Natural killer cell (primary cell): Measurements from ENCODE around the gene HTRA1. TPM values are rescaled to one million over a fixed set of nuclear protein-coding genes. Genes with fewer than 3 reads are reported as not detected.

Experiments used
- ATAC-seq, 3 donors: fragments of 150-1000 bp in 2 of 3; fragments of 200-7000 bp in 1 of 3; cut with Tn5 transposase; 1 replicate in 1 of 3; 2 replicates in 2 of 3; pipeline ENCODE4 v1.10.0; 2021; ENCODE audit warnings: mild to moderate bottlenecking in 2 of 3, moderate library complexity in 2 of 3
- DNase-seq, 2 donors: peaks; one replicate each; pipeline versions ENCODE4 v3.0.0 to v3.0.0-alpha.2; 2013 to 2021; ENCODE audit warnings: mixed read lengths in 1 of 2
- H3K27ac ChIP-seq: one replicate; pipeline ENCODE4 v1.5.1; 2013; ENCODE audit warnings: mild to moderate bottlenecking, low read length
- H3K27me3 ChIP-seq: one replicate; pipeline ENCODE4 v1.6.1; 2013; ENCODE audit warnings: low read length; ENCODE audit not compliant: control insufficient read depth, insufficient read depth
- H3K36me3 ChIP-seq: one replicate; pipeline ENCODE4 v1.6.1; 2013; ENCODE audit warnings: low read length; ENCODE audit not compliant: control insufficient read depth, insufficient read depth
- H3K4me1 ChIP-seq: one replicate; pipeline ENCODE4 v1.6.1; 2013; ENCODE audit warnings: low read length; ENCODE audit not compliant: control insufficient read depth, insufficient read depth
- H3K4me3 ChIP-seq: one replicate; pipeline ENCODE4 v1.5.1; 2013; ENCODE audit warnings: low read length
- H3K9me3 ChIP-seq: one replicate; pipeline ENCODE4 v1.6.1; 2013; ENCODE audit warnings: low read length; ENCODE audit not compliant: control insufficient read depth, insufficient read depth
- H3K27ac Mint-ChIP-seq, 2 donors: one replicate each; pipeline ENCODE4 v1.8.0; 2022; ENCODE audit warnings: mild to moderate bottlenecking in 2 of 2, mixed read lengths in 2 of 2, moderate library complexity in 1 of 2
- H3K27me3 Mint-ChIP-seq, 2 donors: one replicate each; pipeline ENCODE4 v1.8.0; 2022; ENCODE audit warnings: low read depth in 2 of 2, mixed read lengths in 2 of 2
- H3K36me3 Mint-ChIP-seq: one replicate; pipeline ENCODE4 v1.8.0; 2022; ENCODE audit warnings: mixed read lengths
- H3K4me1 Mint-ChIP-seq, 2 donors: one replicate each; pipeline ENCODE4 v1.8.0; 2022; ENCODE audit warnings: mixed read lengths in 2 of 2
- H3K4me3 Mint-ChIP-seq: one replicate; pipeline ENCODE4 v1.8.0; 2022; ENCODE audit warnings: mild to moderate bottlenecking, moderate library complexity, mixed read lengths
- H3K9me3 Mint-ChIP-seq, 2 donors: one replicate each; pipeline ENCODE4 v1.8.0; 2022; ENCODE audit warnings: mixed read lengths in 2 of 2
- CTCF ChIP-seq: fragments of 200-600 bp; IDR thresholded peaks from one replicate; pipeline ENCODE4 v1.8.0; 2022; ENCODE audit warnings: antibody characterized with exemption
- WGBS: methylation state at CpG from one replicate; pipeline ENCODE4 v1.1.7; 2013; ENCODE audit warnings: missing lambda C conversion rate; ENCODE audit not compliant: insufficient coverage; 5-methylcytosine and 5-hydroxymethylcytosine counted together
- intact Hi-C: fragments of 100-400 bp; cut with micrococcal nuclease; formaldehyde crosslinking; loops from one replicate; pipeline ENCODE4 v1.14.2; 2022
- total RNA-seq, 4 donors: library from RNA; stranded (reverse); fragments of 120-200 nt in 1 of 4; gene quantifications; one replicate each; pipeline versions ENCODE4 v1.2.3 to v1.2.4, GENCODE V29; 2013 to 2022

Gene HTRA1
- total RNA-seq, 3 donors from 2014 or later (not counting 1 experiment from before 2014, with no cell fraction given): not detected

DNA sequence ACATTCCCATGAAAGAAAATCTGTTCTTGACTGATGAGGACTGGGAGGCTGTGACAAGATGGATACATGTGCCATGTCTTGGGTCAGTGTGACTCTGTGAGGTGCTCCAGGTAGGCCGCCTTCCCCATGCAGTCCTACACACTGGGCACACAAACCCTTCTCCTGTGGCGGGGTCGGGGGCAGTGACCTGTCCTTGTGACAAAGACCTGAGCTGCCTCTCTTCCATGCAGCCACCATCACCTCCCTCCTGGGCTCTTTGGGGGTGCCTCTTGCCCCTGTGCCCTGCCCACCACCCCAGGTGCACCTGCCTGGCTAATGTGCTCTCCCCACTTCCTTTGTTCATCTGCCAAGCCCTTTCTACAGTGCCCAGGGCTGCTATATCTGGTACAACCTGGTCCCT lies 63.5 kb downstream of the HTRA1 start:
- intact Hi-C loops: no loop called here
- Mint-ChIP-seq H3K27ac (no peak overlapping the region), H3K27me3 (peaks cover 12 to 37% of the 10 kb centered on the region in 2 donors), H3K4me1 (peaks cover 0 to 1% of the 10 kb centered on the region in 2 donors), H3K9me3 (no peaks in the 10 kb centered on the region), H3K4me3 (no peak overlapping the region), H3K36me3 (no peaks in the 10 kb centered on the region)
- DNase-seq (no peak), ATAC-seq (no peak)
- Histone ChIP-seq H3K27me3 (peaks cover 3% of the 10 kb centered on the region), H3K9me3 (no peaks in the 10 kb centered on the region), H3K4me1 (peaks cover 2% of the 10 kb centered on the region), H3K4me3 (no peak overlapping the region), H3K36me3 (no peaks in the 10 kb centered on the region), H3K27ac (no peak overlapping the region)
- 94% methylated on average over 3 of the region's 3 CpGs for WGBS
- no peak for TF ChIP-seq CTCF

- H3K4me1 Mint-ChIP-seq: peaks cover 0 to 6% of the 10 kb centered on the region in 2 donors
- H3K27me3 Mint-ChIP-seq: peaks cover 13 to 28% of the 10 kb centered on the region in 2 donors
- intact Hi-C loops: no loop called here
- H3K4me3 ChIP-seq: no peak overlapping the region
- H3K9me3 ChIP-seq: no peaks in the 10 kb centered on the region
- ATAC-seq (no peak), DNase-seq (peak in 1 of 2 donors; percentile 59)
- no peak overlapping the region for H3K4me3 Mint-ChIP-seq
- no peaks in the 10 kb centered on the region for H3K36me3 ChIP-seq
- H3K4me1 ChIP-seq: peaks cover 9% of the 10 kb centered on the region
- H3K27me3 ChIP-seq: peaks cover 3% of the 10 kb centered on the region
- no peaks in the 10 kb centered on the region for H3K36me3 Mint-ChIP-seq
- H3K9me3 Mint-ChIP-seq: no peaks in the 10 kb centered on the region
- no peak for TF ChIP-seq CTCF
- 22% methylated on average over 6 of the region's 6 CpGs for WGBS
- no peak overlapping the region for H3K27ac Mint-ChIP-seq
- H3K27ac ChIP-seq: no peak overlapping the region
Observed at GRCh38 chr10:122525788-122526187, 64.4 kb downstream of the HTRA1 start.

GRCh38 chr10:122526892-122527291 lies 65.5 kb downstream of the HTRA1 start:
- Histone ChIP-seq H3K27me3 (peaks cover 5% of the 10 kb centered on the region), H3K4me3 (no peak overlapping the region), H3K27ac (no peak overlapping the region), H3K4me1 (peaks cover 9% of the 10 kb centered on the region), H3K9me3 (no peaks in the 10 kb centered on the region), H3K36me3 (no peaks in the 10 kb centered on the region)
- no peak overlapping the region for H3K4me3 Mint-ChIP-seq
- peaks cover 0 to 6% of the 10 kb centered on the region in 2 donors for H3K4me1 Mint-ChIP-seq
- H3K27me3 Mint-ChIP-seq: peaks cover 18 to 35% of the 10 kb centered on the region in 2 donors
- ATAC-seq (no peak), DNase-seq (no peak)
- no peaks in the 10 kb centered on the region for H3K9me3 Mint-ChIP-seq
- WGBS: 75% methylated on average over 4 of the region's 5 CpGs
- no peak for TF ChIP-seq CTCF
- intact Hi-C loops: no loop called here
- no peaks in the 10 kb centered on the region for H3K36me3 Mint-ChIP-seq
- H3K27ac Mint-ChIP-seq: no peak overlapping the region

- Histone ChIP-seq H3K36me3 (no peaks in the 10 kb centered on the region), H3K4me1 (peaks cover 9% of the 10 kb centered on the region), H3K27me3 (peaks cover 2% of the 10 kb centered on the region), H3K9me3 (no peaks in the 10 kb centered on the region), H3K27ac (no peak overlapping the region), H3K4me3 (no peak overlapping the region)
- Mint-ChIP-seq H3K4me1 (peaks cover 0 to 6% of the 10 kb centered on the region in 2 donors), H3K4me3 (no peak overlapping the region), H3K27me3 (peaks cover 14 to 33% of the 10 kb centered on the region in 2 donors), H3K27ac (no peak overlapping the region), H3K36me3 (no peaks in the 10 kb centered on the region), H3K9me3 (no peaks in the 10 kb centered on the region)
- ATAC-seq (peak in 1 of 3 donors; percentile 74), DNase-seq (no peak)
- 17% methylated on average over 11 of the region's 11 CpGs for WGBS
- intact Hi-C loops: no loop called here
- TF ChIP-seq CTCF: no peak
Observed at GRCh38 chr10:122530177-122530576, 68.8 kb downstream of the HTRA1 start.
